ENCODE measurements around the gene OSBP2. TPM values are rescaled to one million over a fixed set of nuclear protein-coding genes. Genes with fewer than 3 reads are reported as not detected.
"Not testable (repeated sequence)": the region's sequence is repeated elsewhere in the genome, so short reads cannot be mapped to it uniquely, and the experiment has no call there.

The OSBP2 gene
- total RNA-seq, 1 experiment from 2014 or later: 6.2 TPM

DNA sequence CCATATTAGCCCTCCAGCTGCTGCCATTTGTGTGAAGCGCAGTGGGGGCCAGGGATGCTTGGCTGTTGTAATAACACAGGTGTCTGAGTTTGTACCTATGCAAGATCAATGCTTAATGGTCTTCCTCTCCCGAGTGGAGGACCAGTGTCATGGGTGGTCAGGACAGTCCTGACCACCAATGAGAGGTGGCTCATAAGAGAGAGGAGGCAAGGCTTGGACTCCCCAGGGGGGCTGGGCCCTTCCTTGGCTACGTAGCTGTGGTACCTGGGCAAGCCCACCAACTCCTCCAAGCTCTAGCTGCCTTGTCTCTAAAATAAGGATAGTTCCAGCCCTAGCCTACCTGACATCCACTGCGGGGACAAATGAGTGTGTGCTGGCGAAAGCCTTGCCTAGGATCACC, 79.2 kb downstream of the OSBP2 start:
- no peak overlapping the region for H3K4me3 Mint-ChIP-seq (ENCODE audit: unreplicated experiment)
- BruUV-seq (replicated peaks): no TSS peak
- Histone ChIP-seq H3K27me3 (replicated peaks; ENCODE audit: control insufficient read depth, insufficient read depth, low read length) (no peaks in the 10 kb centered on the region), H3K4me1 (no peaks in the 10 kb centered on the region), H3K9me3 (no peaks in the 10 kb centered on the region), H3K4me3 (ENCODE audit: low read depth, low read length) (no peak overlapping the region), H3K36me3 (ENCODE audit: control insufficient read depth, insufficient read depth, low read length) (no peaks in the 10 kb centered on the region)
- no peak for DNase-seq
- no peaks in the 10 kb centered on the region for H3K36me3 Mint-ChIP-seq (ENCODE audit: insufficient read depth, unreplicated experiment)
- POLR2A ChIA-PET: no interaction called here
- peaks cover 10% of the 10 kb centered on the region for H3K4me1 Mint-ChIP-seq (ENCODE audit: low read depth, unreplicated experiment)
- no peak overlapping the region for H3K27ac Mint-ChIP-seq (ENCODE audit: unreplicated experiment)
- TF ChIP-seq, protein P1, sequence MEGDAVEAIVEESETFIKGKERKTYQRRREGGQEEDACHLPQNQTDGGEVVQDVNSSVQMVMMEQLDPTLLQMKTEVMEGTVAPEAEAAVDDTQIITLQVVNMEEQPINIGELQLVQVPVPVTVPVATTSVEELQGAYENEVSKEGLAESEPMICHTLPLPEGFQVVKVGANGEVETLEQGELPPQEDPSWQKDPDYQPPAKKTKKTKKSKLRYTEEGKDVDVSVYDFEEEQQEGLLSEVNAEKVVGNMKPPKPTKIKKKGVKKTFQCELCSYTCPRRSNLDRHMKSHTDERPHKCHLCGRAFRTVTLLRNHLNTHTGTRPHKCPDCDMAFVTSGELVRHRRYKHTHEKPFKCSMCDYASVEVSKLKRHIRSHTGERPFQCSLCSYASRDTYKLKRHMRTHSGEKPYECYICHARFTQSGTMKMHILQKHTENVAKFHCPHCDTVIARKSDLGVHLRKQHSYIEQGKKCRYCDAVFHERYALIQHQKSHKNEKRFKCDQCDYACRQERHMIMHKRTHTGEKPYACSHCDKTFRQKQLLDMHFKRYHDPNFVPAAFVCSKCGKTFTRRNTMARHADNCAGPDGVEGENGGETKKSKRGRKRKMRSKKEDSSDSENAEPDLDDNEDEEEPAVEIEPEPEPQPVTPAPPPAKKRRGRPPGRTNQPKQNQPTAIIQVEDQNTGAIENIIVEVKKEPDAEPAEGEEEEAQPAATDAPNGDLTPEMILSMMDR (IDR thresholded peaks at IDR 0.05; ENCODE audit: insufficient read depth in 1 of 2, low read depth in 1 of 2, low read length in 1 of 2, severe bottlenecking in 1 of 2, unreplicated experiment in 1 of 2): no peak
- CTCF ChIA-PET: no interaction called here
- intact Hi-C loops (cut with micrococcal nuclease; ENCODE audit: unreplicated experiment): no loop called here
- H3K27me3 Mint-ChIP-seq (ENCODE audit: insufficient read depth, unreplicated experiment): no peaks in the 10 kb centered on the region
- no peaks in the 10 kb centered on the region for H3K9me3 Mint-ChIP-seq (ENCODE audit: unreplicated experiment)

DNA sequence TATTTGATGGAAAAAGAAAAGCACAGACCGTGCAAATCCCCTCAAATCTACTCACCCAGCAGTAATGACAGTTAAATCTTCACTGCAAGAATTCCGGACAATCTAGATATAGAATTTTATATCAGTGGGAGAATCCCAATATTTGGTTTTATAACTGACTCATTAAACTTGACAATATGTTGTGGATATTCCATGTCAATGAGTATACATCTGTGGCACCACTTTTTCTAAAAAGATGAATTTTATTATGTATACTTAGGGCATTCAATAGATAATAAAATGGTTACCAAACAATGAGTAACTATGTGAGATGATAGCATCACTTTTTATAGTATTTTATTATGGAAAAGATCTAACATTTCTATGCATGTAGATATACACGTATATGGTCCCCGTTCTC, 79.9 kb downstream of the OSBP2 start:
- Histone ChIP-seq H3K4me3 (ENCODE audit: low read depth, low read length) (no peak overlapping the region), H3K9me3 (no peaks in the 10 kb centered on the region), H3K36me3 (ENCODE audit: control insufficient read depth, insufficient read depth, low read length) (no peaks in the 10 kb centered on the region), H3K27me3 (replicated peaks; ENCODE audit: control insufficient read depth, insufficient read depth, low read length) (no peaks in the 10 kb centered on the region), H3K4me1 (no peaks in the 10 kb centered on the region)
- intact Hi-C loops (cut with micrococcal nuclease; ENCODE audit: unreplicated experiment): no loop called here
- no TSS peak for BruUV-seq (replicated peaks)
- CTCF ChIA-PET: no interaction called here
- DNase-seq: no peak
- Mint-ChIP-seq H3K4me3 (ENCODE audit: unreplicated experiment) (no peak overlapping the region), H3K27me3 (ENCODE audit: insufficient read depth, unreplicated experiment) (no peaks in the 10 kb centered on the region), H3K36me3 (ENCODE audit: insufficient read depth, unreplicated experiment) (no peaks in the 10 kb centered on the region), H3K27ac (ENCODE audit: unreplicated experiment) (no peak overlapping the region), H3K4me1 (ENCODE audit: low read depth, unreplicated experiment) (peaks cover 10% of the 10 kb centered on the region), H3K9me3 (ENCODE audit: unreplicated experiment) (no peaks in the 10 kb centered on the region)
- POLR2A ChIA-PET: no interaction called here
- TF ChIP-seq, protein P1 (IDR thresholded peaks at IDR 0.05; ENCODE audit: insufficient read depth in 1 of 2, low read depth in 1 of 2, low read length in 1 of 2, severe bottlenecking in 1 of 2, unreplicated experiment in 1 of 2): no peak

GRCh38 chr22:30776476-30776875, 81.8 kb downstream of the OSBP2 start:
- no peak overlapping the region for H3K4me3 Mint-ChIP-seq (ENCODE audit: unreplicated experiment)
- H3K27me3 Mint-ChIP-seq (ENCODE audit: insufficient read depth, unreplicated experiment): no peaks in the 10 kb centered on the region
- POLR2A ChIA-PET: no interaction called here
- Histone ChIP-seq H3K9me3 (no peaks in the 10 kb centered on the region), H3K4me3 (ENCODE audit: low read depth, low read length) (no peak overlapping the region), H3K4me1 (no peaks in the 10 kb centered on the region), H3K27me3 (replicated peaks; ENCODE audit: control insufficient read depth, insufficient read depth, low read length) (no peaks in the 10 kb centered on the region), H3K36me3 (ENCODE audit: control insufficient read depth, insufficient read depth, low read length) (no peaks in the 10 kb centered on the region)
- TF ChIP-seq, protein P1 (IDR thresholded peaks at IDR 0.05; ENCODE audit: insufficient read depth in 1 of 2, low read depth in 1 of 2, low read length in 1 of 2, severe bottlenecking in 1 of 2, unreplicated experiment in 1 of 2): no peak
- H3K9me3 Mint-ChIP-seq (ENCODE audit: unreplicated experiment): no peaks in the 10 kb centered on the region
- no TSS peak for BruUV-seq (replicated peaks)
- no peak for DNase-seq
- no peak overlapping the region for H3K27ac Mint-ChIP-seq (ENCODE audit: unreplicated experiment)
- H3K4me1 Mint-ChIP-seq (ENCODE audit: low read depth, unreplicated experiment): peaks cover 10% of the 10 kb centered on the region
- intact Hi-C loops (cut with micrococcal nuclease; ENCODE audit: unreplicated experiment): no loop called here
- CTCF ChIA-PET: interaction anchor here (0.7 kb wide), 1 partner anchor 472 kb away, joined by 3 read pairs; no protein-coding TSS in a partner anchor
- no peaks in the 10 kb centered on the region for H3K36me3 Mint-ChIP-seq (ENCODE audit: insufficient read depth, unreplicated experiment)

DNA sequence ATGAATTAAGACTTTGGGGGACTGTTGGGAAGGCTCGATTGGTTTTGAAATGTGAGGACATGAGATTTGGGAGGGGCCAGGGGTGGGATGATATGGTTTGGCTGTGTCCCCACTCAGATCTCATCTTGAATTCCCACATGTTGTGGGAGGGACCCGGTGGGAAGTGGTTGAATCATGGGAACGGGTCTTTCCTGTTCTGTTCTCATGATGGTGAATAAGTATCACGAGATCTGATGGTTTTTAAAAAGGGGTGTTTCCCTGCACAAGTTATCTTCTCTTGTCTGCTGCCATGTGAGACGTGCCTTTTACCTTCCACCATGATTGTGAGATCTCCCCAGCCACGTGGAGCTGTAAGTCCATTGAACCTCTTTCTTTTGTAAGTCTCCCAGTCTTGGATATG, 82.5 kb downstream of the OSBP2 start:
- H3K27me3 Mint-ChIP-seq (ENCODE audit: insufficient read depth, unreplicated experiment); H3K9me3 Mint-ChIP-seq (ENCODE audit: unreplicated experiment); H3K36me3 Mint-ChIP-seq (ENCODE audit: insufficient read depth, unreplicated experiment); CTCF ChIA-PET; POLR2A ChIA-PET; intact Hi-C loops (cut with micrococcal nuclease; ENCODE audit: unreplicated experiment); H3K9me3 ChIP-seq; H3K36me3 ChIP-seq (ENCODE audit: control insufficient read depth, insufficient read depth, low read length); H3K4me3 Mint-ChIP-seq (ENCODE audit: unreplicated experiment); H3K4me1 ChIP-seq; H3K4me3 ChIP-seq (ENCODE audit: low read depth, low read length); H3K27ac Mint-ChIP-seq (ENCODE audit: unreplicated experiment); BruUV-seq (replicated peaks); DNase-seq; H3K27me3 ChIP-seq (replicated peaks; ENCODE audit: control insufficient read depth, insufficient read depth, low read length): not testable (repeated sequence)
- peaks cover 12% of the 10 kb centered on the region for H3K4me1 Mint-ChIP-seq (ENCODE audit: low read depth, unreplicated experiment)
